GM12864 (cell line): ENCODE measurements around the gene DLGAP4.

Experiments used
- DNase-seq: peaks from one replicate; pipeline ENCODE4 v3.0.0-alpha.2; 2011; ENCODE audit warnings: low read depth
- H3K4me3 ChIP-seq: 2 replicates; pipeline ENCODE4 v1.5.1; 2011; ENCODE audit warnings: mild to moderate bottlenecking, low read depth, low read length, control low read depth
- TF ChIP-seq, protein P1 (sequence below): IDR thresholded peaks from 2 replicates; pipeline ENCODE4 v1.5.1; 2011; ENCODE audit warnings: low read depth, mild to moderate bottlenecking, moderate library complexity, low read length, control low read depth, inconsistent platforms; ENCODE audit errors: missing control alignments

The DLGAP4 gene

DNA sequence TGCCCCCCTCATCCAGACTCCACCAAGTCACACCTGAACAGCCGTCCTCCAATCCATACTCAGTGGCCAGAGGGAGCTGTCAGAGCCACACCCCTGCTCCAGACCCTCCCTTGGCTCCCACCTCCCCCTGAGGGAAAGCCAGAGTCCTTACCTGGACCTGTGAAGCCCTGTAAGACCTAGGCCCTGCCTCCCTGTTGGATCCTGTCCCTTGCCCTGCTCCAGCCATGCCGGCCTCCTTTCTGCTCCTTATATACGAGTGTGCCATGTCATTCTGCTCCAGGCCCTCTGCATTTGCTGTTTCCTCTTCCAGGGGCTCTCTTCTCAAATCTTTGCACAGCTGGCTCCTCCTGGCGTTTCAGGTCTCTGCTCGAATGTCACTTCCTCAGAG is 134.9 kb downstream of the DLGAP4 start:
- H3K4me3 ChIP-seq = no peak overlapping the region
- TF ChIP-seq, protein P1, sequence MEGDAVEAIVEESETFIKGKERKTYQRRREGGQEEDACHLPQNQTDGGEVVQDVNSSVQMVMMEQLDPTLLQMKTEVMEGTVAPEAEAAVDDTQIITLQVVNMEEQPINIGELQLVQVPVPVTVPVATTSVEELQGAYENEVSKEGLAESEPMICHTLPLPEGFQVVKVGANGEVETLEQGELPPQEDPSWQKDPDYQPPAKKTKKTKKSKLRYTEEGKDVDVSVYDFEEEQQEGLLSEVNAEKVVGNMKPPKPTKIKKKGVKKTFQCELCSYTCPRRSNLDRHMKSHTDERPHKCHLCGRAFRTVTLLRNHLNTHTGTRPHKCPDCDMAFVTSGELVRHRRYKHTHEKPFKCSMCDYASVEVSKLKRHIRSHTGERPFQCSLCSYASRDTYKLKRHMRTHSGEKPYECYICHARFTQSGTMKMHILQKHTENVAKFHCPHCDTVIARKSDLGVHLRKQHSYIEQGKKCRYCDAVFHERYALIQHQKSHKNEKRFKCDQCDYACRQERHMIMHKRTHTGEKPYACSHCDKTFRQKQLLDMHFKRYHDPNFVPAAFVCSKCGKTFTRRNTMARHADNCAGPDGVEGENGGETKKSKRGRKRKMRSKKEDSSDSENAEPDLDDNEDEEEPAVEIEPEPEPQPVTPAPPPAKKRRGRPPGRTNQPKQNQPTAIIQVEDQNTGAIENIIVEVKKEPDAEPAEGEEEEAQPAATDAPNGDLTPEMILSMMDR = no peak
- DNase-seq = no peak

DNA sequence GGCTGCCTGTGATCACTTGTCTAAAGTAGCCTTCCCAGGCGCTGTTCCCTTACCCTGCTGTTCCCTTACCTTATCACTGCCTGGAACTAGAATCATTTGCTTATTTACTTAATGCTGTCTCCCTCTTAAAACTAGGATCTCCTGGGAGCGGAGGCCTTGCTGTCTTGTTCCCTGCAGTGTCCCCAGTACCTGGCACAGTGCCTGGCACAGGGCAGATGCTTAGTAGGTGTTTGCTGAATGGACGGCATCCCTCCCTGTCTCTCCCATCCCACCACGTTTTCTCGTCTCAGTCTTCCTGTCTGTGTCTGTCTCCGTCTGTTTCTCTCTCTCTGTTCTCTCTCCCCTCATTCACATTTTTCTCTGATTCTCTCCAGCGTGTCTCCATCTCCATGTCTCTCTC is 135.3 kb downstream of the DLGAP4 start:
- no peak for DNase-seq
- TF ChIP-seq, protein P1 = no peak
- H3K4me3 ChIP-seq = no peak overlapping the region

DNA sequence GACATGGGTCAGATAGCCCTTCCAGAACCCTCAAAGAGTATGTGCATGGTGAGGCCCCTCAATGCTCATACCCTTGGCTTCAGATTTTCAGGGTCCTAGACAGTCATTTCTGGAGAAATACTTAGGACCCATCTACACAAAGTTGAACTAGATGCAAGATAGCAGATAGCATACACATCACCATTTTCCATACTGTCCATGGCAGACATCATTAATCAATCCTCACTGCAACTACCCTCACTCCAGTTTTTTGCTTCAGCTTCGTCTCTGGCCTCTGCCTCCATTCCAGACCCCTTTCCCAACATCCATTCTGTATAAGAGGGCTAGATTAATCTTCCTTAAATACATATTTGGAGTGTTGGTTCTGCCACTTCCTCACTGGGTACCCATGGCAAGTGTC is 139.7 kb downstream of the DLGAP4 start:
- DNase-seq = no peak
- TF ChIP-seq, protein P1 = no peak

DNA sequence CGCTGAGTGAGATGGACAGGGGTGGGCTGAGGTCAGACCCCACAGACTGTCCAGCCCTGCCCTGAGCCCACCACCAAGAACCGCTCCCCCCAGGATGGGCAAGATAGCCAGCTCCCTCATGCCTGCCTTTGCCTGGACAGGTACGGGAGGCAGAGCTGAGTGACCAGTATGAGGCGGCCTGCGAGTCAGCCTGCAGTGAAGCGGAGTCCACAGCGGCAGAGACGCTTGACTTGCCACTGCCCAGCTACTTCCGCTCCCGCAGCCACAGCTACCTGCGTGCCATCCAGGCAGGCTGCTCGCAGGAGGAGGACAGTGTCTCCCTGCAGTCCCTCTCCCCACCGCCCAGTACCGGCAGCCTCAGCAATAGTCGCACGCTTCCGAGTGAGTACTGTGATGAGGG is 140.4 kb downstream of the DLGAP4 start:
- DNase-seq = no peak
- no peak overlapping the region for H3K4me3 ChIP-seq
- TF ChIP-seq, protein P1 = no peak

More for the DNA sequence above, 139.7 kb downstream of the DLGAP4 start:
- H3K4me3 ChIP-seq = no peak overlapping the region

DNA sequence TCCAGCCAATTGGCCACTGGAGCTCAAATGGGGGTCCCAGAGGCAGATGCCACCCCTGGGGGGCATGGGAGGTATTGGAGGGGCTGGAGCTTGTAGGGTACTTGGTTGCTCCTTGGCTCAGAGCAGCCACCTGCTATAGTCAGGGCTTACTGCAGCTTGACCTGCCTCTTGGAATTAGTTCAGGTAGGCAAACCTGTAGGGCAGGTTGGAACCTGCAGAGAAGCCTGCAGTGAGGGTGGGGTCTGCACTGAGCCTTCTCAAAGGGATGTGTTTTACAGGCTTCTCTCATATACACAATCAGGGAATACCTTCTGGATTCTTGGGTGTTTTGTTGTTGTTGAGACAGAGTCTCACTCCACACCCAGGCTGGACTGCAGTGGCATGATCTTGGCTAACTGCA is 141.0 kb downstream of the DLGAP4 start:
- TF ChIP-seq, protein P1 = no peak
- DNase-seq = no peak
- no peak overlapping the region for H3K4me3 ChIP-seq

DNA sequence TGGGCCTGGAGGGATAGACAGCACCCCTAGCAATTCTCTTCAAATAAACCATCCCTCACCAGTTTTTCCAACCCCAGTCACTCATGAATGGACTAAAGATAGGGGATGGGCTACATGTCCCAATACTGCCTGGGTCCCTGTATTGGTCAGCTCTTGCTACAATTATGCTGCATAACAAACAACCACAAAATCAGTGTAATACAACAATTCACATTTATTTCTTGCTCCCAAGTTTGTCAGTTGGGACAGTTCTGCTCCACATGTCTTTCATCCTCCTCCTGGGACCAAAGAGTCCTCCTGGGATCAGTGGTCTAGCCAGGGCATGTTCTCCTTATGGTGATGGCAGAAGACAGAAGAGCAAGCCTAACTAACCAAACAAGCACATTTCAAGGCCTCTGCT is 143.5 kb downstream of the DLGAP4 start:
- no peak for DNase-seq
- TF ChIP-seq, protein P1 = no peak
- no peak overlapping the region for H3K4me3 ChIP-seq

DNA sequence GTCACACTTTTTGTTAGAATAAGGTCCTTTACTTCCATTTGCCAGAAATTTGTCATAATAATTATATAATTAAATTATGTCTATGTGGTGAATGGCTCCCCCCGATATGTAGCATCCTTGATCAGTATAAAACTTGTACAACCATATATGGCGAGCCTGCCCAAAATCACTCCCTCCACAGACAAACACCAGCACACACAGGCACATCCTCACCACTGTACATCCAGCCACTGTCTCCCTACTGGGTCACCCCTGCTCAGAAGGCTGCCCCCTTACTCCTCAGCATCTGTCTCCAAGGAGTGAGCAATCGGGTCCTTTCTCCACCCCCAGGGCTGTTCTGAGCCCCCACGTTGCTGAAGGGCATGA is 148.2 kb downstream of the DLGAP4 start:
- DNase-seq = no peak
- TF ChIP-seq, protein P1 = no peak
- H3K4me3 ChIP-seq = no peak overlapping the region
